ENCODE data around the gene RFXAP.
A peak's percentile ranks its signal among the peaks of the same experiment; 100 is the strongest.
"Not testable (repeated sequence)": the region's sequence is repeated elsewhere in the genome, so short reads cannot be mapped to it uniquely, and the experiment has no call there.

The RFXAP gene, protein sequence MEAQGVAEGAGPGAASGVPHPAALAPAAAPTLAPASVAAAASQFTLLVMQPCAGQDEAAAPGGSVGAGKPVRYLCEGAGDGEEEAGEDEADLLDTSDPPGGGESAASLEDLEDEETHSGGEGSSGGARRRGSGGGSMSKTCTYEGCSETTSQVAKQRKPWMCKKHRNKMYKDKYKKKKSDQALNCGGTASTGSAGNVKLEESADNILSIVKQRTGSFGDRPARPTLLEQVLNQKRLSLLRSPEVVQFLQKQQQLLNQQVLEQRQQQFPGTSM

DNA sequence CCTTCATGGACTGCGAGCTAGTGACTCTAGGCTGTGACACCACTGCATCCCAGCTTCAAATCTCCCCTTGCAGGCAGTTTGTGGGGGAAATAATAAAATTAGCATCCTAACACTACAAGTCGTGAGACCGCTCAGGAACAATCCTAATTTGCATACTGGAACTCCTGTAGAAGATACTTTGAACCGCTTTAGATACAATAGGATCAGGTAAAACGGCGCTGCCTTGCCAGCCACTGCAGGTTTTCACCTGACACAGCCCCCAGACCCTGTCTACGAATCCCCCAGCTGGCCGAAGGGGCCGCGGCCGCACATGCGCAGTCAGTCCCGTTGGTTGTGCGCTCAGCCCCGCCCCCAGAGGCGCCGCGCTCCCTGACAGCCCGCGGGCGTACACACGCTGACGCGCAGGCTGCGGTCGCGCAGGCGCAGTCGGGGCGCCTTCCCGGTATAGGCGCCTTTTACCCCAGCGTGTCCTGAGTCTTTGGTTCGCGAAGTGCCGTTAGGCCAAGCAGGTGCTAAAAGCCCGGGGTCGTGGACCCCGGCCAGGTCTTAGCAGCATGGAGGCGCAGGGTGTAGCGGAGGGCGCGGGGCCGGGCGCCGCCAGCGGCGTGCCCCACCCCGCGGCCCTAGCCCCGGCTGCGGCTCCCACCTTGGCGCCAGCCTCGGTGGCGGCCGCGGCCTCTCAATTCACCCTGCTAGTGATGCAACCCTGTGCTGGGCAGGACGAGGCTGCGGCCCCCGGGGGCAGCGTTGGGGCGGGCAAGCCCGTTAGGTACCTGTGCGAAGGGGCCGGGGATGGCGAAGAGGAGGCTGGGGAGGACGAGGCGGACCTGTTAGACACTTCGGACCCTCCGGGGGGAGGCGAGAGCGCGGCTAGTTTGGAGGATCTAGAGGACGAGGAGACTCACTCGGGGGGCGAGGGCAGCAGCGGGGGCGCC lies at the start of gene RFXAP:
Gene RFXAP (plus strand): TSS at position 419 of the 935 bp plus-strand sequence. CDS start 136 bp downstream, at position 555.
- DNase-seq (ENCODE audit: low spot score), result peak; percentile 98

DNA sequence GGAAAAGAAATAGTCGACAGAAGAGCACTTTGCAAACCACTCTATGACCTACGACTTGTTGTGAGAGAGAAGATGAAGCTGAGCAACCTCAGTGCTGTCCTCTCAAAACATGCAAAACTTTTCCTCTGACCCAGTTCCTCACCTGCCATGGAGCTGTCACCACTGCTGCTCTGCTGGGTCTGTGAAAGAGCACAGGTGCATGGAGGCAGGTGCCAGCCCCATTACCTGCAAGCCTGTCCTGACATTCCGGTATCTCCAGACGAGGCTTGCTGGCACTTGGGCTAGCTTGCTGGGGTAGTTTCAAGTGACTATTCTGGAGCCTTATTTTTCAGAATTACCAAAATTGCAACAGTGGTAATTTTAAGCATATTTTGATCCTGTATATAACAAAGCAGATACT lies 49.5 kb upstream of the RFXAP start:
- DNase-seq (ENCODE audit: low spot score), result no peak

DNA sequence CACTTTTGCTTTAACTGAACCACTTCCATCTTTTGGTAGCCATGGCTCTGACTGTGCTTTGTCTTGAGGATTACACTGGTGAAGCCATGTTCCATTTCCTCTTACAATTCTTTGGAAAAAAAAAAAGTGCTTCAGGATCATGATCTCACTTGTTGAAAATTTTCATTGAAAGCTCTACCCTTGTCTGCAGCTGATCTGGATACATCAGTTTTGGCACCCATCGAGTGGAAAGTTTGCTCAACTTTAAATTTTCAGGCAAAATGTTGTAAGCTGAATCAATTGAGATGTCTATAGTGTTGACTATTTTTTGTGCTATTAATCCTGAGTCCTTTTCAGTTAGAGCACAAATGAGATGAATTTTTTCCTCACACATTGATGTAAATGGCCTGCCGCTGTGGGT lies 48.3 kb upstream of the RFXAP start:
- no peak for DNase-seq (ENCODE audit: low spot score)

DNA sequence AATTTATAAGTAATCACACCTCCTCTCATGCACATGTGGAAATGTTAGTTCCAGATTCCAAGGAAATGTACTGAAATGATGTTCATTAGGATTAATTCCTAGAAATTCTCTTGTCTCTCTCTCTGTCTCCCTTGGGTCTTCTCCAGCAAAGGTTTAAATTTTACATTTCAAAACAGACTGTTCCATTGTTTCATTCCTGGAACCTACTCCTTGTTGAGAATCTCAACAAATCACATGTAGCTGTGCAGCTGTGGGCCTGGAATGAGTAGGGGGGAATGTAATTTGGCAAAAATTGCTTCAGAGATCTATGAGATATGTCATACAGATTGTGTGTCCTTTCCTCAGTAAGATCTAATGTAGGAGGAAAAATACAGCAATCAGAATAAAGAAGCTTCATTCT lies 46.2 kb upstream of the RFXAP start:
- DNase-seq (ENCODE audit: low spot score), result no peak

DNA sequence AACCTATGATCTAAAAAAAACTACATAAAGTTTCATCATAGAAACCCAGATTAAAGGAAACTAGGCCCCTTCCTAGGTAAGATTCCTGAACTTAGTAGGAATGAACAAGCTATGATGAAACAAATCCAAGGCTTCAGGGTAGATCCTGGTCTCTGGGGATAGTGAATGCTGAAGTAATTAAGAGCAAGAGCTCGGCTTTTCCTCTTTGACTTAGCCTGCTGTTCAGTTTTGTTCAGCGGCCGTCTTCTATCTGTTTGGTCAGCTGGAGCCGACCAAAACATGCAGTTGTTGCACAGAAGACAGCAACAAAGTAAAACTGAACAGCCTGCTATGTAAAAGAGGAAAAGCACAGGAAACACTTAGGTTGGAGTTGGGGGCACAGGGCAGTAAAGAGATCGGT lies 44.1 kb upstream of the RFXAP start:
- no peak for DNase-seq (ENCODE audit: low spot score)

DNA sequence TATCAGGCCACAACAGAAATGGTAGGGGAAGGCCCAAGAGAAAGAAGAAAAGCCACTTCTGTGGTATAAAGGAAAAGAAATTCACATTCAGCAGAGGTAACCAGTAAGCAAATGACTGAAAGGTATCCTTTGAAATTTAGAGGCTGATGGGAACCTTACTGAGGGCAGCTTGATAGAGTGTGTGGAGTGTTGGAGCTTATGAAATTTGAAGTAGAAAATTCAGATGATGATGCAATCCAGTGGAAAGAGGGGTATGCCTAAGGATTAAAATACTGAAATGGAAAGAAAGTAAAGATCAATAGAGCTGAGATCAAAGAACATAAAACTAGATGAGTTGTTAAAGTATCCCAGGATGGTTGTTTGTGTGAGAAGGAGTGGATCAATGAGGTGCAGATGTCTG lies 42.8 kb upstream of the RFXAP start:
- DNase-seq (ENCODE audit: low spot score), result no peak

DNA sequence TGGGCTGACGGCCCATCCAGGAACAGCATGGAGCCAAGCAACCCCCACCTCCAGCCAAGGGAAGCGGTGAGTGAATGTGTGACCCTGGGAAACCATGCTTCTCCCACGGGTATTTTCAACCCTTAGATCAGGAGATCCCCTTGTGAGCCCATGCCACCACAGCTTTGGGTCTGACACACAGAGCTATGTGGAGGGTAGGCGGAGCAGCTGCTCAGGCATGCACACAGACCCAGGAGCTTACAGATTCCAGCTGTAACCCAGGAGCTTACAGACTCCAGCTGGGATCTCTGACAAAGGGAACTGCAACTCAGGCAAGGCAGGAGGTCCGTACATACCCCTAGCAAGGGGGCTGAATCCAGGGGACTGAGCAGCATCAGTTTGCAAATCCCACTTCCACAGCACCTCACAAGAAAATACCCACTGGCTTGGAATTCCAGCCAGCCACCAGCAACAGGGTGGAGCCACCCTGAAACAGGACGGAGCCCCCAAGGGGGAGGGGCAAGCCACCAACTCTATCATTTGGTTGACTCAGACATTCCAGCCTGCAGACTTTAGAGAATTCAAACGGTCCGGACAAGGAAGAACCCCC lies 40.8 kb upstream of the RFXAP start:
- peak; percentile 50 for DNase-seq (ENCODE audit: low spot score)

DNA sequence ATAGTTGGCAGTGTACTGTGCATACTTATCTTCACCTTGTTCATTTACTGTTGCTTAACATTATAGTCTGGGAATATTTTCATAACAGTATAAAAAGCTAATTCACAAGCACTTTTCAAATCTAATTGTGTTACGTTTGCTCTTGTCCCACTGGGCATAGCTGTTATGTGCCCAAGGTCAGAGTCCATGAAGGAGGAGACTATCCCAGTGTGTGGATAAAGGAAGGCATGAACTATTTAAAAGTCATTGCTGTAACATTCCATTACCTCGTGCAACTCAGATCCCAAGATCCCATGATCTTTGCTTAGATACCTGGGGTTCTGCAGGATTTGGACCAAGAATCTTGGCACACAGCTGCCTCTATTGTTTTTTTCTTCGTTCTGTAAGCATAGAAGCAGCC lies 35.1 kb upstream of the RFXAP start:
- no peak for DNase-seq (ENCODE audit: low spot score)

DNA sequence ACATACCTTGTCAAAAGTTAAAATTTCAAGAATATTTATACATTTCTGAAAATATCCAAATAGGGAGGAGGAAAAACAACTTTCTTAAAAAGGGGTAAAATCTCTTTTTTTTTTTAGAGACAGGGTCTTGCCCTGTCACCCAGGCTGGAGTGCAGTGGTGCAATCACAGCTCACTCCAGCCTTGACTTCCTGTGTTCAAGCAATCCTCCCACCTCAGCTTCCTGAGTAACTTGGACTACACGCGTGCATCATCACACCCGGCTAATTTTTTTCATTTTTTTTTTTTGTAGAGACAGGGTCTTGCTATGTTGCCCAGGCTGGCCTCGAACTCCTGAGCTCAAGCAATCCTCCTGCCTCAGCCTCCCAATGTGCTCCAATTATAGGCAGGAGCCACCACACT lies 32.8 kb upstream of the RFXAP start:
- DNase-seq (ENCODE audit: low spot score), result not testable (repeated sequence)

DNA sequence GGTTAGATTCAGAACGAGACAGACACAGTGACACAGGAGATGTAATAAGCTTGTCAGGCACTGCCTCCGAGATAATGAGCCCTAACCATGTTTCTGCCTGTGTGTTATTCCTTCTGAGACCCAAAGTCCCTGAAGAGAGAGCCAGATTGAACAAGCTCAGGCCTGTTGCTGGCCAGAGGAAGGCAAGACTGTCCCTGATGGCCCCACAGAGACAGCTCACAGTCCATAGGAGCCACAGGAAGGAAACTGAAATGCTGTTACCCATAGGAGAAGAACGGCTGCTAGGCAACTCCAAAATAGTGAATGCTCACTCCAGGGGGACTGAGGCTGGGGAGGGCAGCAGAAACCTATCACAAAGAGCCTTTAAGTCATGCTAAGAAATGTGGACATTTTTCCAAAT lies 31.8 kb upstream of the RFXAP start:
- DNase-seq (ENCODE audit: low spot score), result no peak

DNA sequence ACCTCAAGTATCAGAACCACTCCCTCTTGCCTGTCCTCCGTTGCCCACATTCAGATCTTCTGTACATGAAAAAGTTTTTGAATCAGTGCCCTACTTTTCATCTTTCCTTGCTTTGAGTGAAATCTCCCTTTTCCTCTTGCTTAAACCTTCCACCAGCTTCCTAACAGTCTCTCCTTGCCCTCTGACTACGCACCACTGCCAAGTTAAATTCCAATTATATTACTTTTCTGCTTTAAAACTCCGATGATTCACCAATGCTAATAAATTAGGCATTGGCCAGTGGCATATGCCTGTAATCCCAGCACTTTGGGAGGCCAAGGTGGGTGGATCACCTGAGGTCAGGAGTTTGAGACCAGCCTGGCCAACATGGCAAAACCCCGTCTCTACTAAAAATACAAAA lies 30.7 kb upstream of the RFXAP start:
- DNase-seq (ENCODE audit: low spot score), result no peak

DNA sequence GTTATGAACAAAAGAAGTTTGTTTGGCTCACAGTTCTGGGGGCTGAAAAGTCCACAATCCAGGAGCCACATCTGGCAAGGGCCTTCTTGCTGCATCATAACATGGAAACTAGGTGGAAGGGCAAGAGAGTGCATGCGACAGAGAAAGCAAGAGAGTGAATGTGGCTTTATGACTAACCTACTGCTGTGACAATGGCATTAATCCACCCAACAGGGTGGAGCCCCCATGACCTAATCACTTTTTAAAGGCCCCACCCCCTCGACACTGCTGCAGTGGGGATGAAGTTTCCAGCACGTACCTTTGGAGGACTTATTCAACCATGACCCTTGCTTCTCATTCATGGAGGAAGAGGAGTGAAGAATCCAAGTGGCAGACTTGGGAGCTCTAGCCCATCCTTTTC lies 30.0 kb upstream of the RFXAP start:
- DNase-seq (ENCODE audit: low spot score), result no peak

DNA sequence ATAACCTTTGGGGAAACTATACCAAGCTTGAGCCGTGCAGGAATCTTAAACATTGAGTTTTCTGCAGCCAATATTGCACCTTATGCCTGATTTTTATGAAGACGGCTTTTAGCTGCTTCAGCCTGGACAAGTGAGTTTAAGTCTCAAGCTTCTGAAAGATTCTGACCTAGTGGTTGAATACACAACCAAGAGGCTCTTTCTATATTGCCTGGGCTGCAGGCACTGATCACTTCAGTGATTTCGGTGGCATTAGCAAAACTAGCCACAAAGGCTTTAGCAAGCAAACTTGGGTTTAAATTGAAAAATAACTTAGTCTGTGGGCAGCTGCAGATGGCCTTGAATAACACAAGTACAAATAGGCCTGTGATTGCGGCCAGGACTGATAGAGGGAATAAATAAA lies 29.3 kb upstream of the RFXAP start:
- DNase-seq (ENCODE audit: low spot score), result no peak

DNA sequence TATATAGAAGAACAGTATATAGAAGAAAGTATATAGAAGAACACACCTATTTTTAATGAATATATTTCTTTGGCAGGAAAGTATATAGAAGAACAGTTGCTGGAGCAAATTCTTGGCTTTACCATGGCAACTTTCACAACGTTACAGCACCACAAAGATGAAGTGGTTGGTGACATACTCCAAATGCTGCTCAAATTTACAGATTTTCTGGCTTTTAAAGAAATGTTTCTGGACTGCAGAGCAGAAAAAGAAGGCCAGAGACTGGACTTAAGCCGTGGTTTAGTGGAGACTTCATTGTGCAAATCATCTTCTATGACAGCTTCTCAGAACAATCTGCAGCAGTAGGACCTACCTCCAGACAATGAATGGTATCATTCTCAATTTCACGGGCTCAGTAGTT lies 24.3 kb upstream of the RFXAP start:
- no peak for DNase-seq (ENCODE audit: low spot score)

DNA sequence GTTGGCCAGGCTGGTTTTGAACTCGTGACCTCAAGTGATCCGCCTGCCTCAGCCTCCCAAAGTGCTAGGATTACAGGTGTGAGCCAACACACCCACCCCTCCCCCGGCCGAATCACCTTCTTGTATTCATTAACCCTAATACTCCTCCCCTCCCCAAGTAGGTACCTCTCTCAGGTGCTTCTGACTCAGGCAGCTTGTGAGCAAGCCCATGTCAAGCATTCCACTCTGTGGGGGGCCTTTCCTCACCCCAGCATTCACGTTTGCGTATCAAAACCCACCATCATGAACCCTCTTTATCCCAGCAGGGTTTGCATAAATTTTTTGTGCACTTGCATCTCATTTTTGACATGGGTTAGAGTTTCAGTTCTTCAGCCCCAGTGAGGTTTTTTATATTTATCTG lies 23.6 kb upstream of the RFXAP start:
- DNase-seq (ENCODE audit: low spot score), result peak; percentile 56

DNA sequence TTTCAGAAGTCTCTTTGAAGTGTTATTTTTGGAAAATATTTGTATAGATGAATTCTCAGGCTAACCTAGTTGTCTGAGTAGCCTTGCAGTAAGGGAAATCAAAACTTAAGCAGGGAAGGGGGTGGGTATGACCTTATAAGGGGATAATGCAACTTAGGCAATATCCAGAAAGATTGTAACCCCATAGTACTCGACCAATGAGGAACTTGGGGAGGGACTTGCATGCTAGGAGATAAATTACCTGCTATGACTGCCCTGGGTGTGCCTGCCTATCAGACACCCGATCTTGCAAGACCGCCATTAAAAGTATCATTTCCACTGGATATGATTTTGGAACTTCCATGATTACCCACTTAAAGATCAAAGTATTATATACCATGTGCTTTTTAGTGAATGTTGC lies 23.0 kb upstream of the RFXAP start:
- DNase-seq (ENCODE audit: low spot score), result no peak

DNA sequence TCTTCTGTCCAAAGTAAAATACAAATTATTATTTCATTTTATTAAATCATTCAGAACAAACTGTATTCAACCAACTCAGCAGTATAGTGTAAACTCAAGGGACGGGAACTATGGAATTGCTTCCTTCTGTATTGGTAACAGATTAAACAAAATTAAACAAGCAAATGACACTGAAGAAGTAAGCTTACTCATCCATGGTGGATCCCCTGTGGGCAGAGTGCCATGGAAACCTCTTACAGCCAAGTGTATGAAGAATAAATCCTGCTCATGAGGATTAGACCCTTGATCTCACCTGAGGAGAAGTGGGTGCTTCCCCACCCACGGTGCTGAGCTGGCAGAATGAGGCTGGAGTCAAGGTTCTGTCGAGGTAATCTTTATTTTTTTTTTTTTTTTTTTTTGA lies 18.0 kb upstream of the RFXAP start:
- no peak for DNase-seq (ENCODE audit: low spot score)

DNA sequence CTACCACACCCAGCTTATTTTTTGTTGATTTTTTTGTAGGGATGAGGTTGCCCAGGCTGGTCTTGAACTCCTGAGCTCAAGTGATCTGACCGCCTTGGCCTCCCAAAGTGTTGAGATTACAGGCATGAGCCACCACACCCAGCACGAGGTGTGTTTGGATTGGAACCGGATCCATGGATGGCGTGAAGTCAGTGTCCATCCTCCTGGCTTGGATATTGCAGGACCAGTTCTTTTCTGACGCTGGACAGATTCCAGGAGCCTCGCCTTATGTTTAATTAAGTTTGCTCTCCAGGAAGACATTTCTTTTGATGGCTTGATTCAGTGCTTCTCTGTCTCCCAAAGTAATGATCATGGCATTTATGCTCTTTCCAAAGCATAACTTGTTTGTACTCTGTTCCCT lies 14.4 kb upstream of the RFXAP start:
- DNase-seq (ENCODE audit: low spot score), result no peak

DNA sequence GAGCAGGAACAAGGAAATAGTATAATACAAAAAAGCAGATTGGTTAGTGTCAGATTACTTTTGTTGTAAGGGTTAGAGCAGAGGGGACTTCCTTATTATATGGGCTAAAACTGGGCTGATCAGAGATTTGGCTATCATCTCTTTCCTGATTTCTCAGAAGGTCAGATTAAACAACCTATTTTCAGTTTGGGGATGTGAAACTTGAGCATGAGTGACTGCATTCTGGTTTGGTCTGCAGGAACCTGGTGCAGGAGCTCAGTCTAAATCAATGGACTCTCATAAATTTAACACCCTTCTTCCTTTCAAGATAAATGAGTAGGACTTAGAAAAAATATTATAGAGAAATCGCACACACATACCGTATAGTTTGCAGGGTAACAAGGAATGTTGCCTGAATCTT lies 12.9 kb upstream of the RFXAP start:
- no peak for DNase-seq (ENCODE audit: low spot score)

DNA sequence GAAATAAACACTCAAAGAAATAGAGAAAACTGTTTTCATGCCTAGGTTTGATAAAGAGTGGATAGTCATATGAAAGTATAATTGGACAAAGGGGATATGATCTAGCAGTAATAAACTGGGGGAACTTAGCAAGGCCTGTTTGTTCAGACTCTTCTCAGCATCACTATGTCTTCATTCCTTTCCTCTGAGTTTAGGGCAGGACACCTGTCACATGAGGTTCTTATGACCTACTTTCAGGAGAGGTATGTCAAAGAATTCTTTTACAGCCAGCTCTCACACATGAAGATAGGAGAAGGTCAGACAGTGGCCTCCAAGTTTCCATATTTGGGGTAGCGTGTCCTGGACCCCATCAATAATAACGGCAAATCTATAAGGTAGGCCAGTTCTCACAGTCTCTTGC lies 11.4 kb upstream of the RFXAP start:
- no peak for DNase-seq (ENCODE audit: low spot score)

DNA sequence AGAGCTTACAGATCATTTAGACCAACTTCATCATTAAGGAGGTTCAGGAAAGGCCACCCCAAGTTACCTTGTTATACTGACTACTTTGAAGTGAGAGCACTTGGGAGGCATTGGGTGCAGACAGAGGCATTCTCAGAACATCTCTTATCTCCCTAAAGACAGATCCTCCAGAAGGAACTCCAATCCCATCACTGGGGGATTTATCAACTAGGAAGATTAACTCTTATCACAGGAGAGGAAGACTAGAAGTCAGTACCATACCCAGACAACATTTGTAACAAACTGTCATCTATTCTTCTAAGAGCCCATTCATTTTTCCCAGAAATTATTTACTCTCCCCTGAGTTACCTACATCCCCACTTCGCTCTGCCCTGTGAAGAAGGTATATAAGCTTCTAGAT lies 5.8 kb upstream of the RFXAP start:
- DNase-seq (ENCODE audit: low spot score), result no peak

DNA sequence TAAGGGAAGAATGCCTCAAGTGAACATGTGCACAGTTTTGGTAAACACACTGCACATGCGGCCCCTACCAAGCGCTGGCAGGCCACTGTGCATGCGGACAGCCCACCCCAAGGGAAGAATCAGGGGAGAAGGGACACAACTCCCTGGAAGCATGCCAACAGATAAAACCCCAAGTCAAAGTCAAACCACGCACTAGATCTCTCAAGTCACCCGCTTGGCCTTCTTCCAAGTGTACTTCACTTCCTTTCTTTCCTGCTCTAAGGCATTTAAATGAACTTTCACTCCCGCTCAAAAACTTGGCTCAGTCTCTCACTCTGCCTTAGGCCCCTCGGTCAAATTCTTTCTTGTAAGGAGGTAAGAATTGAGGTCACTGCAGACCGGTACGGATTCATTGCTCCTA lies 4.6 kb upstream of the RFXAP start:
- DNase-seq (ENCODE audit: low spot score), result no peak

DNA sequence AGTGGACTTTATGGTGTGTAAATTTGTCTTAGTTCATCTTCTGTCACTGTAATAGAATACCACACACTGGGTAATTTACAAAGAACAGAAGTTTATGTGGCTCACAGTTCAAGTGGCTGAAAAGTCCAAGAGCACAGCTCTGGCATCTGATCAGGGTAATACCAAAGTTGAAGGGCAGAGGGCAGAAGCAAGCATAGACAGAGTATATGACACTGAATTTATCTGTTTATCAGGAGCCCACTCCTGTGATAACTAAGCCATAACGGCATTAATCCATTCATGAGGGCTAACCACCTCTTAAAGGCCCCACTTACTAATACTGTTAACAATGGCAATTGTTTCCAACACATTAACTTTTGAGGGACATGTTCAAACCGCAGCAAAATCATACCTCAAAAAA lies 4.0 kb upstream of the RFXAP start:
- no peak for DNase-seq (ENCODE audit: low spot score)
